ENCODE results near the gene SETDB1.

SETDB1 gene

GRCh38 chr1:151012684-151013471, 86.7 kb downstream of the SETDB1 start:
- H3K4me3 ChIP-seq (ENCODE audit: low read depth, low read length) = no peak overlapping the region
- peaks cover 1% of the 10 kb centered on the region; the same call in 1 of the 2 replicates for H3K36me3 ChIP-seq (ENCODE audit: control insufficient read depth, insufficient read depth, low read length)
- H3K9me3 ChIP-seq (ENCODE audit: control insufficient read depth, insufficient read depth, low read depth, low read length) = no peaks in the 10 kb centered on the region
- peaks cover 6% of the 10 kb centered on the region for H3K4me1 ChIP-seq (ENCODE audit: control insufficient read depth, insufficient read depth, low read length)
- H3K27me3 ChIP-seq (ENCODE audit: control insufficient read depth, insufficient read depth, low read length) = no peaks in the 10 kb centered on the region
- no peak overlapping the region for H3K27ac ChIP-seq (ENCODE audit: low read depth, low read length)
- H3K9ac ChIP-seq (ENCODE audit: low read length) = no peak overlapping the region

GRCh38 chr1:151013518-151013917, 87.4 kb downstream of the SETDB1 start:
- no peak overlapping the region for H3K9ac ChIP-seq (ENCODE audit: low read length)
- H3K4me1 ChIP-seq (ENCODE audit: control insufficient read depth, insufficient read depth, low read length) = peaks cover 4% of the 10 kb centered on the region; the same call in 1 of the 2 replicates
- H3K4me3 ChIP-seq (ENCODE audit: low read depth, low read length) = no peak overlapping the region

More at GRCh38 chr1:151013518-151013917, 87.4 kb downstream of the SETDB1 start:
- no peaks in the 10 kb centered on the region for H3K9me3 ChIP-seq (ENCODE audit: control insufficient read depth, insufficient read depth, low read depth, low read length)
- no peak overlapping the region for H3K27ac ChIP-seq (ENCODE audit: low read depth, low read length)
- peaks cover 6% of the 10 kb centered on the region; the same call in 1 of the 2 replicates for H3K36me3 ChIP-seq (ENCODE audit: control insufficient read depth, insufficient read depth, low read length)
- no peaks in the 10 kb centered on the region for H3K27me3 ChIP-seq (ENCODE audit: control insufficient read depth, insufficient read depth, low read length)

Data from HUES6 (cell line).